Activated CD8-positive, alpha-beta memory T cell treated with anti-CD3 and anti-CD28 coated beads, Interleukin-2, amount 50 U/mL, for 4 hours (primary cell): Measurements from ENCODE around the gene GBP6.
"Not testable (repeated sequence)": the region's sequence is repeated elsewhere in the genome, so short reads cannot be mapped to it uniquely, and the experiment has no call there.

Experiments used
- DNase-seq: peaks from one replicate; pipeline ENCODE4 v3.0.0-alpha.2; 2020

The GBP6 gene

DNA sequence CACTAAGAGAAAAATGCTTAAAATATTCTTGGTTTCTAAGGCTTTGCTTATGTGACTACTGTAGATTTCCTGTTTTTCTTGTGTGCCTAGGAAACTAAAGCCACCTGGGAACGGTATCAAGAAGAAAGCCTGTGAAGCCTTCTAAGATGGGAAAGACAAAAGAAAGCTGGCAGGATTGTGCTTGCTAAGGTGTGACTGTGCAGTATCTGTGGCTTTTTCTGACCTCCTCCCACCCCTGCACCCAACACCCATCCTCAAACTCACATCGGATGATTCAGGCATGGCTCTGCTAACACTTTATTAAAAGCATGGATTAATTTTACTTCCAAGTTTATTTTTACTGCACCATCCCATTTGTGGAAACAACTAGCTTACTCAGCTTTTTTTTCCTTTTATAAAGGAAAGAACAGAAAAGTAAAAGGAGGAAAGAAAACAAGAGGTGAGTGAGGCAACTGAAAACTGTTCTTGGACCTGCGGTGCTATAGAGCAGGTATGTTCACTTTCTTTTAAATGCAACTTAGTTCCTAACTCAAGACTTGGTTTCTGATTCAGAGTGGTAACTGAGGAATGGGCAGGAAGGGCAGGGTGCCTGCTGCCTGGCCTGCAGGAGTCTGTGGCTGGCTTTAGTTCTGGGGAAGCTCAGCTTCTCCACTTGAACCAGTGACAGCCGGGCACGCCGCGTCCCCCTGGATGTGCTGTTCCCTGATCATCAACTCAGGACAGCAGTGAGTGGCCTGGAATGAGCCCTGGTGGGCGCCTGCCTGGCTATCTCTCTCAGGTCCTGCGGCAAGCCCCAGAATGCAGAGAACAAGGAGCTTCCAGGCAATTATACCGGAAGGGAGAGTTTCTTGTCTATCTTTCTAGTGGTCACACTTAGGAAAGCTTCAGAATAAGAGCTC is at the start of gene GBP6:
GBP6 (plus strand) TSS at position 422 of the 899 bp plus-strand sequence. CDS start 4,493 bp downstream, outside the sequence.
- no peak for DNase-seq

- no peak for DNase-seq
These were observed 41.5 kb upstream of the GBP6 start for GRCh38 chr1:89322402-89322801.

DNA sequence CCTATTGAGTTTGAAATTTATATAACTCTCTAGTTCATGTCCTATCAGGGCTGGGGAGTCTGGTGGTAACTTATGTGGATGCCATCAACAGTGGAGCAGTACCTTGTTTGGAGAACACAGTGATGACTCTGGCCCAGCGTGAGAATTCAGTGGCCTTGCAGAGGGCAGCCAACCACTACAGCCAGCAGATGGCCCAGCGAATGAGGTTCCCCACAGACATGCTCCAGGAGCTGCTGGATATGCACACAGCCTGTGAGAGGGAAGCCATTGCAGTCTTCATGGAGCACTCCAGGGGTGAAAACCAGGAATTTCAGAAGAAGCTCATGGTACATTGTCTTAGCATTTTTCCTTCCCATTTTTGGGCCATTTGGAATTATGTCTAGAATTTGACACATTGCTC is 32.0 kb upstream of the GBP6 start:
- no peak for DNase-seq

- DNase-seq, result no peak
These were observed 31.4 kb upstream of the GBP6 start for GRCh38 chr1:89332461-89332860.

DNA sequence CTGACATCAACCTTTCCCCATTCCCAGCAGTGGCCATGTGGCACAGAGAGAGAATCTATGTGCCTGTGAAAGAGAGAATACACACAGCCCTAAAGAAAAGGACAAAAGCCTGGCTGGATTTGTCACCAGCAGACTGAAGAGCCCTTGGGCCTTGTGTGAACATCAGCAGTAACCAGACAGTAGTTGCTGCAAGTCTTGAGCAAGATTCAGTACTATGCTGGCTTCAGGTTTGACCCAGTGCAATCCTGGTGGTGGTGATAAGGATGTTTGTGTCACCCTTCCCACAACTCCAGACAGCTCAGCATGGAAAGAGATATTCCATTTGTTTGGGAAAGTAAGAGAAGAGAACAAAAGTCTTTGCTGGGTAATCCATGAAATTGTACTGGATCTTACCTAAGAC is 28.4 kb upstream of the GBP6 start:
- DNase-seq, result no peak

GRCh38 chr1:89337903-89338302 is 26.0 kb upstream of the GBP6 start:
- DNase-seq, result no peak

DNA sequence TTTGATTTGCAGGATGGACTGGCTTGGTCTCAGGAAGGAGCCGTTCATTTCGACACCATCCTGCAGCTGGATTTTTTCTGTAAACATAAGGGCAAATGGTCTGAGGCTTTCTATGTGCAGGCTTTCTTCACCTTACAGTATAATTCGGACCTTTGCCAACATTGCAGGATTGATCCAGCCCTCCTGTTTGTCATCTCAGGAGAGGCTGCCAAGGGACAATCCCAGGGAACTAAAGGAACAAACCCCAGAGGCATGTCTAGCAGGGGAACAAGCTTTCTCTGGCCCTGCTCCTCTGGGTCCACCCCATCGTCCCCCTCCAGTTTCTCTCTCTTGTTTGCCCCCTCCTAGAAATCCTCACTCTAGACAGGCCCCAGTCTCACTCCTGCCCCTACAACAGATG is 24.8 kb upstream of the GBP6 start:
- no peak for DNase-seq

- not testable (repeated sequence) for DNase-seq
These were observed 18.4 kb upstream of the GBP6 start for GRCh38 chr1:89345479-89345878.

- DNase-seq, result no peak
These were observed 16.6 kb upstream of the GBP6 start for GRCh38 chr1:89347296-89347695.

DNA sequence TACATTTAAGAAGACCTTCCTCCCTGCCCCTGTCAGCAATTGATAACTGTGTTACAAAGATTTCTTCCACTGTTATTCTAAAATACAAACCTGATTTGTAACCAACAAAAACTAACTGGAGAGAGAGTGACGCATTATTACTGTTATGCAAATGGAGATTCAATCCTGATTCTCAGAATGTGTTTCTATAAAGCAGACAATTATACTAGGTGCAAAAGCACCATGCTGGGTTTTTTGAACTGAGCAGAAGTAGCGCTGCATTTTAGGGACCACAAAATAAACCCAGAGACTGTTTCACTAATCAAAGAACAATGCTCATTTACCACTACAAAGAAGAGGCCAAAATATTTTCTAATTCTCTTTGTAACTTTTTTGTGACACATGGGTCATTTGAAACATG is 13.6 kb upstream of the GBP6 start:
- DNase-seq, result no peak

GRCh38 chr1:89351597-89352311 is 12.1 kb upstream of the GBP6 start:
- DNase-seq, result no peak

DNA sequence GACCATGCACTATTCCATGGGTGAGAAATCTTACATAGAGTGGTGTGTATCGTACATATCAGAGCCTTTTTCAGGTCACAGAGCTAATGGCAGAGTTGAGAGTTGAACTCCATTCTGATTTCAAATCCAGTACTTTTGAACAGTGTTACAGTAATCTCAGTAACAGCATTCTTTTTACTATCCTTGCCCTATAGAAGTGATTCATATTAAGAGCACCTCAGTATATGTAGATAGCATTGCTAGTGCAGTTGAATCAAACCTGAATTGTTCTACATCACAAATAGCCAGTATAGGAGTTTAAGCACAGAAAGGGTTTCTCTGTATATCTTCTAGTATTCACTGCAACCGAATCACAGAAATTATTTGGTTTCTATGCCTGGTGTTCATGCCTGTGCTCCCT is 11.4 kb upstream of the GBP6 start:
- DNase-seq, result no peak

- no peak for DNase-seq
These were observed 9.7 kb upstream of the GBP6 start for GRCh38 chr1:89354205-89354604.

DNA sequence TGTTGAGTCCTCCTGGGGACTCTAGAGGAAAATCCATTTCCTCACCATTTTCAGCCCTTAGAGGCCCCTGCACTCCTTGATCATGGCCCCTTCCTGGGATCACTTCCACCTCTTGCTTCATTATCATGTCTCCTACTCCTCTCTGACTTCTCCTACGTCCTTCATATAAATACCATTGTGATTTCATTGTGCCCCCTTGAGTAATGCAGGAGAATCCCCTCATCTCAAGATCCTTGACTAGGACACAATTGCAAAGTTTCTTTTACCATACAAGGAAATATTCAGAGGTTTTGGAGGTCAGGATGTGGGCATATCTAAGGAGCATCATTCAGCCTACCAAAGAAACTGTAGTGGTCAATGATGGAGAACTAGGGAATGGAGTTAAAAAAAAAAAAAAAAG is 8.8 kb upstream of the GBP6 start:
- DNase-seq, result no peak

DNA sequence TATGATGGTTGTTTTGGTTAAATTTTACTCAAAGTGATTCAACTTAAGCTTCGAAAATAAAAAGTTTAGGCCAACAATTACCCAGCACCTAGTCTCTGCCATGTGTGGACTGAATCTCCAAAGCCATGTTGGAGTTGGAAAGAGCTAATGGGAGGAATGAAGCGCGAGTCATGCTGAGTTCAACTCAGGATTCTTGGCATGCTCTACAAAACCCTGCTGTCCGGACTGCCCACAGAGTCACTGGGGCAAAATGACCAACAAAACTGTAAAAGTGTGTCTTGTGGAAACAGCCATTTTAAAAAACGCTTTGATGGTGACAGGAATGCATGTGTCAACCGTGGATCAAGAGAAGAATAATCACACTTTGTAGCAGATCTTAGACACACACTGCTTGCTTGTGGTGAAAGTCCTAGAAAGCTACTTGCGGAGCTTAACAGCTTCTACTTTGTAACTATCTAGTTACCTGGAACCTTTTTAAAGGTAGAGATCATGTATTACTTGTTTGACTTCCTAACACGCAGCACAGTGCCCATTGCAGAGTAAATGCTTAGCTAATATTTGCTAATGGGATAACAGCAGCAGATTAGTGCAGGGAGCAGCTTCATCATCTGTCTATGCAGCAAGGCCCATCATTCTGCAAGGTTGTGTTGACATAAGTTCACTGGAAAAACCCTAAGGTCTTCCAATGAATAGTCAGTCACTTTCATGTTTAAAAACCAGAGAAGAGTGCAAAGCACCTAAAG is 7.0 kb upstream of the GBP6 start:
- no peak for DNase-seq

GRCh38 chr1:89358287-89358893 is 5.5 kb upstream of the GBP6 start:
- DNase-seq, result peak; percentile 87

DNA sequence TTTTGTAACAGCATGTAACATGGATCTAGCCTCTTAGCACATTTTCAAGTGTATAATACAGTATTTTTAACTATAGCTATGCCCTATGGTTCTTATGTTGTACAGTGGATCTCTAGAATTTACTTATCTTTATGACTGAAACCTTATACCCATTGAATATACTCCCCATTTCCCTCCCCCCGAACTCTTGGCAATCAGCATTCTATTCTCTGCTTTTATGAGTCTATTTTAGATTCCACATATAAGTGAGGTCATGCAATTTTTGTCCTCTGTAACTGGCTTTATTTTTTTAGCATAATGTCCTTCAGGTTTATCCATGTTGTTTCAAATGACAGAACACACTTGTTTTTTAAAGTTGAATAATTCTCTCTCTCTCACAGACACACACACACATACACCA is 3.1 kb upstream of the GBP6 start:
- DNase-seq, result no peak

DNA sequence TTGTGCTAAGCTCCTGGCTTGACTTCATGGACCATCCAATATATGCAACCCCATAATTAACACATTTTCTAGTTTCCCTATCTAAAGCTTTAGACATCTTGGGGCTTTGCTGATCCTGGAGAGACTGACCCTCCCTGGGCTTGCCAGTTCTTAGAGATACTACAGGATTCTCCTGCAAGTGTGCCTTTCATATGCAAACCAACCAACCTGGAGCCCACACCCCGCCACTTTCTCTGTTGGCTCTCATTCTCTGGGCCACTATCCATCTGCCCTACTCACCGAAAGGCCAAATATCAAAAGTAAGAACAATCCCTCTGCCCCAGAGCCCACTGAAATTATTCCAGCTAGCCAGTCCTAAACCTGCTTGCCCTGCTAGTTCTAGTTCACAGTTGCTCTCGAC is 2.2 kb upstream of the GBP6 start:
- DNase-seq, result no peak

DNA sequence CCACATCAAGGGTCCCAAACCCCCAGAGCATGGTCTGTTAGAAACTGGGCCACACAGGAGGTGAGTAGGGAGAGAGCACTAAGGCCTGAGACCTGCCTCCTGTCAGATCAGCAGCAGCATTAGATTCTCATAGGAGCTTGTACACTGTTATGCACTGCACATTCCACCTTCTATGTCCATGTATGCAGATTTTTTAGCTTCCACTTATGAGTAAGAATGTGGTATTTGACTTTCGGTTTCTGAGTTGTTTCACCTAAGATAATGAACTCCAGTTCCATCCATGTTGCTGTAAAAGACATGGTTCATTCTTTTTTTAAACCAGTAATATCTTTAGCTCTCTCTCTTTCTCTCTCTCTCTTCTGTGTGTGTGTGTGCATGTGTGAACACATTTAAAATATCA is 663 bp upstream of the GBP6 start:
- DNase-seq, result no peak

- DNase-seq, result no peak
These were observed 1.2 kb downstream of the GBP6 start for GRCh38 chr1:89364954-89365550.

- no peak for DNase-seq
These were observed 3.4 kb downstream of the GBP6 start for GRCh38 chr1:89367221-89367620.

DNA sequence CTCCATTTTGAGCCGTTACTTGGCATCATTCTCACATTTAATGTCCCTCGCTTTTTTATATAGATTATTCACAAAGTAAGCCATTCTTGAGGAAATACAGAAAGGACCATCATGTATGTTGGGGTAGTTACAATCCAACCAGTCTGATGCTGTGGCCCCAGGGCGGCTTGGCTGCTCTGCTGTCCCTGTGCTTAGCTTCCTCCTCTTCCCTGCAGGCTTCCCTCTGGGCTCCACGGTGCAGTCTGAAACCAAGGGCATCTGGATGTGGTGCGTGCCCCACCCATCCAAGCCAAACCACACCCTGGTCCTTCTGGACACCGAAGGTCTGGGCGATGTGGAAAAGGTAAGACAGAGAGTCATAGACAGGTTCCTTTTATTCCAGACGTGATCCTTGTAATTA is 5.5 kb downstream of the GBP6 start:
- no peak for DNase-seq

DNA sequence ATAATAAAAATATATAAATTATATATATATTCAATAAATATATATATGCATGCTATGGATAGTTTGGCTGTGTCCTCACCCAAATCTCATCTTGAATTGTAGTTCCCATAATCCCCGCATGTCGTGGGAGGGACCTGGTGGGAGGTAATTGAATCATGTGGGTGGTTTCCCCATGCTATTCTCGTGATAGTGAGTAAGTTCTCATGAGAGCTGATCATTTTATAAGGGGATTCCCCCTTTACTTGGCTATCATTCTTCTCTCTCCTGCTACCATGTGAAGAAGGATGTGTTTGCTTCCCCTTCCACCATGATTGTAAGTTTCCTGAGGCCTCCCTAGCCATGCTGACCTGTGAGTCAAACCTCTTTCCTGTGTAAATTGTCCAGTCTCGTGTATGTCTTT is 10.0 kb downstream of the GBP6 start:
- DNase-seq, result not testable (repeated sequence)
